ENCODE data around the gene SPPL3. TPM values are rescaled to one million over a fixed set of nuclear protein-coding genes. Genes with fewer than 3 reads are reported as not detected.
"Not testable (repeated sequence)": the region's sequence is repeated elsewhere in the genome, so short reads cannot be mapped to it uniquely, and the experiment has no call there.

SPPL3 gene
- total and polyA plus RNA-seq, 9 donors = 10.2 to 68.2 (median 54.0) TPM

DNA sequence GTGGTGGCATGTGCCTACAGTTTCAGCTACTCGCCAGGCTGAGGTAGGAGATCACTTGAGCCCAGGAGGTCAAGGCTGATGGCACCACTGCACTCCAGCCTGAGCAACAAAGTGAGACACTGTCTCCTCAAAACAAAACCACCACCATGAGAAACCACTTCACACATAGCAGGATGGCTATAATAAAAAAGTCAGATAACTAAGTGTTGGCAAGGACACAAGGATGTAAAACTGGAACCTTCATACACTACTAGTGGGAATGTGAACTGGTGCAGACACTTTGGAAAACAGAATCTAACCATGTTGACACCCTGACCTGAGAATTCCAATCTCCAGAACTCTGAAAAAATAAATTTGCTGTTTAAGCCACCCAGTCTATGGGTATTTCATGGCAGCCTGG is 110.8 kb downstream of the SPPL3 start:
- H3K9me3 ChIP-seq (replicated peaks; ENCODE audit: control insufficient read depth, low read depth, low read length) = peaks cover 12% of the 10 kb centered on the region
- H3K27me3 ChIP-seq (ENCODE audit: control insufficient read depth, insufficient read depth, low read length) = no peaks in the 10 kb centered on the region
- DNase-seq = no peak
- no peaks in the 10 kb centered on the region for H3K4me1 ChIP-seq (ENCODE audit: control insufficient read depth, insufficient read depth, low read length)
- H3K4me3 ChIP-seq (ENCODE audit: low read length) = no peak overlapping the region
- peaks cover 6% of the 10 kb centered on the region for H3K36me3 ChIP-seq (ENCODE audit: control insufficient read depth, insufficient read depth, low read length)
- WGBS (ENCODE audit: insufficient coverage) = no CpG with 5 or more reads among the region's 1 CpG
- H3K27ac ChIP-seq (ENCODE audit: low read length) = no peak overlapping the region

DNA sequence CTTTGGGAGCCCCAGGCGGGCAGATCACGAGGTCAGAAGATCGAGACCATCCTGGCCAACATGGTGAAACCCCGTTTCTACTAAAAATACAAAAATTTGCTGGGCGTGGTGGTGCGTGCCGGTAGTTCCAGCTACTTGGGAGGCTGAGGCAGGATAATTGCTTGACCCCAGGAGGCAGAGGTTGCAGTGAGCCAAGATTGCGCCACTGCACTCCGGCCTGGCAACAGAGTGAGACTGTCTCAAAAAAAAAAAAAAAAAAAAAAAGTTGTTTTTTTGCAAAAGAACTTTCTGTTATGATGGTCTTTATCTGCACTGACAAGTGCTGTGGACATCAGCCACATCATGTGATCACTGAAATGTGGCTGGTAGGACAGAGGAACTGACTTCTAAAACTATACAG is 111.7 kb downstream of the SPPL3 start:
- DNase-seq; H3K27ac ChIP-seq (ENCODE audit: low read length); H3K36me3 ChIP-seq (ENCODE audit: control insufficient read depth, insufficient read depth, low read length); H3K27me3 ChIP-seq (ENCODE audit: control insufficient read depth, insufficient read depth, low read length); H3K4me1 ChIP-seq (ENCODE audit: control insufficient read depth, insufficient read depth, low read length); H3K4me3 ChIP-seq (ENCODE audit: low read length): not testable (repeated sequence)
- 94% methylated on average over 8 of the region's 9 CpGs for WGBS (ENCODE audit: insufficient coverage)
- H3K9me3 ChIP-seq (replicated peaks; ENCODE audit: control insufficient read depth, low read depth, low read length) = peaks cover 12% of the 10 kb centered on the region

DNA sequence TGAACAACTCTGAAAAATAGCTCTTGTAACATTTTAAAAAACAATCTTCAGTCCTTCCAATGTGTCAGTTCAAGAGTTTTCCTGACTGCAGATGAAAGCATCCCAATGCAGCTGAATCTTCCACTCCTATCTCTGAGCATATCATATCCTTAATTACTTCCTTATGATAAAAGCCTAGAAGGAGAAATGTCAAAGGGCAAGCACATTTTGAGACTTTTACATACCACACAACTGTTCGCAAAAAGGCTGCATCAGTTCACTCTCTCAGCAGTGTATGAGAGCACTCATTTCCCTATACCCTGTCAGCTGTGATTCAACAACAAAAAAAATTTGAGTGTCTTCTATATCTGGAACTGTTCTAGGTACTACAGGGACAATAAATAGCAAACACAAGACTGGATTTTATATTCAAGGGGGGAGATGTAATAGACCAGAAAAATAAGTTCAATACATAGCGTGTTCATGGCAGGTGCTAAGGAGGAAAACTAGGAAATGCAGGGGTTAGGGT is 112.4 kb downstream of the SPPL3 start:
- H3K27me3 ChIP-seq (ENCODE audit: control insufficient read depth, insufficient read depth, low read length) = no peaks in the 10 kb centered on the region
- H3K36me3 ChIP-seq (ENCODE audit: control insufficient read depth, insufficient read depth, low read length) = peaks cover 6% of the 10 kb centered on the region
- DNase-seq = no peak
- peaks cover 12% of the 10 kb centered on the region for H3K9me3 ChIP-seq (replicated peaks; ENCODE audit: control insufficient read depth, low read depth, low read length)
- H3K27ac ChIP-seq (ENCODE audit: low read length) = no peak overlapping the region
- no peaks in the 10 kb centered on the region for H3K4me1 ChIP-seq (ENCODE audit: control insufficient read depth, insufficient read depth, low read length)
- no peak overlapping the region for H3K4me3 ChIP-seq (ENCODE audit: low read length)
- WGBS (ENCODE audit: insufficient coverage) = 89% methylated on average over 1 of the region's 2 CpGs

DNA sequence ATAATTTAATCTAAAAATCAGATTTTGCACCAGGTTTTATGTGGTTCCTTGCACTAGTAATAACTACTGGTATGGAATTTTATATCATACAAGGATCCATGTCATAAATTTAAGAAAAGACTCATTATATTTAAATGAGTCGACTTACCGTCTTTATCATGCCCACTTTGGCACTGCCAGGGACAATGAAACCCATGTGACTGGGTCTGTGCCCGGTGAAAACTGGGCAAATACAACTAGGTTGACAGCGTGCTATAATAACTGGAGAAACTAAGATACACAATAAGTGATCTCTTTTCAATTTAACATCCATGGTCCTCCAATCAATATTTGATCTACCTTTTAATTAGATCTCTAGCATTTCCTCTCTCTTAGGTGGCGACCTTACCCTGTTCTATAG is 114.0 kb downstream of the SPPL3 start:
- Histone ChIP-seq H3K27me3 (ENCODE audit: control insufficient read depth, insufficient read depth, low read length) (no peaks in the 10 kb centered on the region), H3K36me3 (ENCODE audit: control insufficient read depth, insufficient read depth, low read length) (peaks cover 6% of the 10 kb centered on the region), H3K4me1 (ENCODE audit: control insufficient read depth, insufficient read depth, low read length) (no peaks in the 10 kb centered on the region), H3K27ac (ENCODE audit: low read length) (no peak overlapping the region), H3K9me3 (replicated peaks; ENCODE audit: control insufficient read depth, low read depth, low read length) (peaks cover 3% of the 10 kb centered on the region), H3K4me3 (ENCODE audit: low read length) (no peak overlapping the region)
- no peak for DNase-seq
- 95% methylated on average over 2 of the region's 5 CpGs for WGBS (ENCODE audit: insufficient coverage)

DNA sequence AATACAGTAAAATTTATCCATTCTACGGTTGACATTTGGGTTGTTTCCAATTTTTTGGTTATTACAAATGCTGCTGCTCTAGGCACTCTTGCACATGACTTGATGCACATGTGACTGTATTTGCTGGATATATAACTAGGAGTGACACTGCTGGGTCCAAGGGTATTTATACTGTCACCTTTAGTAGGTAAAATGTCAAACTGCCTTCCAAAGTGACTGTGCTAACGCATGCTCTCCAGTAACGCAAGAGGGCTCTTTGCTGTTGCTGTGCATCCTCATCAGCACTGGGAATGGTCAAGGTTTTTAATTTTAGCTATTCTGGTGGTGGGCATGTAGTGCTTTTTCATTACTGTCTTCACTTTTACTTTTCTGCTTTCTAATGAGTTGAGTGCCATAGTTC is 116.3 kb downstream of the SPPL3 start:
- DNase-seq = no peak
- no peak overlapping the region for H3K4me3 ChIP-seq (ENCODE audit: low read length)
- peaks cover 13% of the 10 kb centered on the region for H3K36me3 ChIP-seq (ENCODE audit: control insufficient read depth, insufficient read depth, low read length)
- H3K27ac ChIP-seq (ENCODE audit: low read length) = no peak overlapping the region
- no peaks in the 10 kb centered on the region for H3K9me3 ChIP-seq (replicated peaks; ENCODE audit: control insufficient read depth, low read depth, low read length)
- no peaks in the 10 kb centered on the region for H3K27me3 ChIP-seq (ENCODE audit: control insufficient read depth, insufficient read depth, low read length)
- no CpG with 5 or more reads among the region's 3 CpGs for WGBS (ENCODE audit: insufficient coverage)
- no peaks in the 10 kb centered on the region for H3K4me1 ChIP-seq (ENCODE audit: control insufficient read depth, insufficient read depth, low read length)

DNA sequence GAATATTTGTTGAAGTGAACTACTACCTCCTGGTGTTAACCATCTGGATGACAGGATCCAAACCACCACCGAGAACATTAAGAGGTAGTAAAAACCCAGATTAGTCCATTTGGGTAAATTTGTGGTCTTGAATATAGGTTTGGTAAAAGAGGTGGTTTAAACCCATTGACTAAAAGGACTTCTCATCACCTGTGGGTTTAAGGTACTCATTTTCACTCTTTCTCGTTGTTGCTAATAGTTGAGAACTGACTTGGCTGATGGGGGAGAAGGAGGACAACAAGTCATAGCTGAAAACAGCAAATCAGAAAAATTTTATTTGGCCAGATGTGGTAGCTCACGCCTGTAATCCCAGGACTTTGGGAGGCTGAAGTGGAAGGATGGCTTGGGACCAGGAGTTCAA is 119.4 kb downstream of the SPPL3 start:
- DNase-seq = no peak
- Histone ChIP-seq H3K27ac (ENCODE audit: low read length) (no peak overlapping the region), H3K9me3 (replicated peaks; ENCODE audit: control insufficient read depth, low read depth, low read length) (no peaks in the 10 kb centered on the region), H3K36me3 (ENCODE audit: control insufficient read depth, insufficient read depth, low read length) (peaks cover 27% of the 10 kb centered on the region), H3K4me3 (ENCODE audit: low read length) (no peak overlapping the region), H3K4me1 (ENCODE audit: control insufficient read depth, insufficient read depth, low read length) (no peaks in the 10 kb centered on the region), H3K27me3 (ENCODE audit: control insufficient read depth, insufficient read depth, low read length) (no peaks in the 10 kb centered on the region)
- no CpG with 5 or more reads among the region's 3 CpGs for WGBS (ENCODE audit: insufficient coverage)

DNA sequence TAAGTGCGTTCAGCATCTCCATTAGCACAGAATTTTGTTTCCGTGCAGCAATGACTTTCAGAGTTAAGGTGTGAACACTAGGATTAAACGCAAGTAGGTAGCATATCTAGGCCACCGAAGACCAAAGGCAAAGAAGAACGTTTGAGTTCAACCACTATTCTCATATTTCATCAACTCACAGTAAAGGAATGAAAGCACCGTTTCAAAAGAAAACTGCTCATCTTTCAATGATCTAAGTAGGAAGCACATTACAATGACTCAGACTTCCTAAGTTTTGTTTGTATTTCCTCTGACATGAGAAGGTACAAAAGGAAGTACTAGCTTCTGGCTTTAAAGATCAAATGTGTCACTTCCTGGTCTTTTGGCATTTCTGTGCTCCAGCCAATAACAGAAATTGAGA is 121.0 kb downstream of the SPPL3 start:
- peak overlapping the region; percentile 60 for H3K27ac ChIP-seq (ENCODE audit: low read length)
- H3K4me1 ChIP-seq (ENCODE audit: control insufficient read depth, insufficient read depth, low read length) = no peaks in the 10 kb centered on the region
- H3K27me3 ChIP-seq (ENCODE audit: control insufficient read depth, insufficient read depth, low read length) = no peaks in the 10 kb centered on the region
- peaks cover 25% of the 10 kb centered on the region for H3K36me3 ChIP-seq (ENCODE audit: control insufficient read depth, insufficient read depth, low read length)
- H3K4me3 ChIP-seq (ENCODE audit: low read length) = no peak overlapping the region
- no peaks in the 10 kb centered on the region for H3K9me3 ChIP-seq (replicated peaks; ENCODE audit: control insufficient read depth, low read depth, low read length)
- no peak for DNase-seq
- 84% methylated on average over 2 of the region's 6 CpGs for WGBS (ENCODE audit: insufficient coverage)

DNA sequence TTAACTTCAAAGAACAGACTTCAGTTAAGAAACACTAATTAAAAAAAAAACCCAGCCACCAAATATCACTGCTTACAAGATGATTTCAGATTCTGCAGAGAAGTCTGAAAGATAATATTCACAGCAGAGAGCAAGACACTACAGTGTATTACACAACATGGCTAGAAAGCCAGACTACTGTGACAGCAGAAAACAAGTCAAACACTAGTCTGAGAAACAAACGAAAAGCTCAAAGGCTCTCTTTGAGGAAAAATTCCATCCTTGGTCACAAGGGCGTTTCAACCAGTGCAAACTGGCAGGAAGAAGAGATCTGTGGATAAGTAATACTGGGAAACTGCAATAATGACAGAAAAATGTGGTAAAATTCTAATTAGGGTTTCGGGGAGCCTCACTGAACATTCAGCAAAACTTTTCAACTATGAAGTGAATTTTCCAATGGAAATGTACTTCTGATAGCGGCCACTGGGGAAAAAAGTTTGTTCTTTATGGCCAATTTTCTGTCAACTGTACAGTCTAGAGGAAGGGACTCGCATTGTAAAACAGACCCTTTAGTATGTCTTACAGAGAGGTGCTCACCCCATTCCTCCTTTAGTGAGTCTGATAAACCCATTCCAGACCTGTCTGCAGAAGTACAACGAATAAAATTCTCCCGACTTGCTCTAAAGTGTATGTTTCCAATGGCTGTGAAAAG is 128.2 kb downstream of the SPPL3 start:
- Histone ChIP-seq H3K9me3 (replicated peaks; ENCODE audit: control insufficient read depth, low read depth, low read length) (no peaks in the 10 kb centered on the region), H3K4me1 (ENCODE audit: control insufficient read depth, insufficient read depth, low read length) (peaks cover 5% of the 10 kb centered on the region), H3K36me3 (ENCODE audit: control insufficient read depth, insufficient read depth, low read length) (peaks cover 13% of the 10 kb centered on the region), H3K27ac (ENCODE audit: low read length) (no peak overlapping the region), H3K27me3 (ENCODE audit: control insufficient read depth, insufficient read depth, low read length) (no peaks in the 10 kb centered on the region), H3K4me3 (ENCODE audit: low read length) (no peak overlapping the region)
- DNase-seq = no peak
- 73% methylated on average over 2 of the region's 7 CpGs for WGBS (ENCODE audit: insufficient coverage)

DNA sequence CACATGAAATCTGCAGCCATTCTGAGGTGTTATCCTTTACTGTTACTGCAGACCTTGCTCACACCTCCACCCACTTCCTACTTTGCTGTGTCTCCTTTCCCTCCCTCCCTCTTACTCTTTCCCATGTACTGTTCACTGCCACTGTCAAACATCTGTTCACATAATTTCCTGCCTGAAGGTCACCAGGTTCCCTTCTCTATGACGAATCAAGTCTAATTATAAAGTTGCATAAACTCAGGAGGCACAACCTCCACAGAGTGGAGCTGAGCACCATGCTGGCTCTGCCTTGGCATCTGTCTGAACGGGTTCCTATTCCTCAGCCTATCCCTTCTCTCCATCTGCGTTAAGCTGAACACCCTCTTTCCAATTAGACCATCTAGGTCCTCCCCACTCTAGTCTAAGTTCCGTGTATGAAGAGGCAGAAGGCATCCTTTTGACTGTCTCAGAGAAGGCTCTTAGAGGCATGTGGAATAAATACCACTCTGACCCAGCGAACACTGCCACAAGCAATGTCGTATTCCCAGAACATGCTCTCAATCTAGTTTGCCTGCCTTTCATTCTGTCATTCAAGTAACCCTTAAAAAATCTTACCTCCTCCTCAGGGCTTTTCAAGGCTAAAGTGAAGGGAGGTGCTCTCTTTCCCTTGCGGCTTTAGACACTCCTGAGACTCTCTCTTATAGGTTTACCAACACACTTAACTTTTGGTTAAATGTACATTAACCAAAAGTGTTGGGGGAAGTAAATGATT is 129.8 kb downstream of the SPPL3 start:
- Histone ChIP-seq H3K27ac (ENCODE audit: low read length) (peak overlapping the region; percentile 20), H3K36me3 (ENCODE audit: control insufficient read depth, insufficient read depth, low read length) (peaks cover 10% of the 10 kb centered on the region), H3K4me3 (ENCODE audit: low read length) (no peak overlapping the region), H3K9me3 (replicated peaks; ENCODE audit: control insufficient read depth, low read depth, low read length) (no peaks in the 10 kb centered on the region), H3K27me3 (ENCODE audit: control insufficient read depth, insufficient read depth, low read length) (no peaks in the 10 kb centered on the region), H3K4me1 (ENCODE audit: control insufficient read depth, insufficient read depth, low read length) (peaks cover 5% of the 10 kb centered on the region)
- WGBS (ENCODE audit: insufficient coverage) = 81% methylated on average over 5 of the region's 7 CpGs
- DNase-seq = no peak

DNA sequence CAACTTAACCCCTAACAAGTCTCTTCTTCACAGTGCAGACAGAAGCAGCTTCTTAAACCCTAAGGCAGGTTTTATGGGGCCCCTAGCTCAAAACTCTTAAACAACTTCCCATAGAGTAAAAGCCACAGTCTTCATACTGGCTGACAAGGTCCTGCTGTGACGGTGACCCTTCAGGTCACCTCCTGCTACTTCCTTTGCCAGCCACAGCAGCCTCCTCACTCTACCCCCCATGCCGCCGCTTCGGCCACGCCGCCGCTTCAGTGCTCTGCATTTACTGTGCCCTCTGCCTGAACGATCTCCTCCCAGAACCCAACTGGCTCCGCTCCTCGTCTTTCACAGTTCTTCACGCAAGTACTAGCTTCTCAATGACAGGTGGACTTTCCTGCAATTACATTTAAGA is 133.1 kb downstream of the SPPL3 start:
- Histone ChIP-seq H3K36me3 (ENCODE audit: control insufficient read depth, insufficient read depth, low read length) (peaks cover 42% of the 10 kb centered on the region), H3K9me3 (replicated peaks; ENCODE audit: control insufficient read depth, low read depth, low read length) (no peaks in the 10 kb centered on the region), H3K27me3 (ENCODE audit: control insufficient read depth, insufficient read depth, low read length) (no peaks in the 10 kb centered on the region), H3K4me1 (ENCODE audit: control insufficient read depth, insufficient read depth, low read length) (peaks cover 5% of the 10 kb centered on the region), H3K4me3 (ENCODE audit: low read length) (no peak overlapping the region), H3K27ac (ENCODE audit: low read length) (no peak overlapping the region)
- WGBS (ENCODE audit: insufficient coverage) = 66% methylated on average over 11 of the region's 11 CpGs
- DNase-seq = no peak

Measured in muscle of leg (tissue), 11 donors.